Ectodermal cell (in vitro differentiated cells): ENCODE results near the gene THAP8.

Experiments used
- H3K27ac ChIP-seq: 2 replicates; pipeline ENCODE4 v1.7.0; 2013; ENCODE audit warnings: mild to moderate bottlenecking, low read depth, low read length; ENCODE audit not compliant: insufficient read depth, poor library complexity, severe bottlenecking
- H3K27me3 ChIP-seq: 2 replicates; pipeline ENCODE4 v1.7.0; 2013; ENCODE audit warnings: mild to moderate bottlenecking, low read length; ENCODE audit not compliant: insufficient read depth, control insufficient read depth, poor library complexity, severe bottlenecking
- H3K36me3 ChIP-seq: one replicate; pipeline ENCODE4 v1.7.0; 2013; ENCODE audit warnings: low read length; ENCODE audit not compliant: control insufficient read depth, insufficient read depth
- H3K4me1 ChIP-seq: one replicate; pipeline ENCODE4 v1.7.0; 2013; ENCODE audit warnings: low read length; ENCODE audit not compliant: control insufficient read depth, insufficient read depth
- H3K4me3 ChIP-seq: 2 replicates; pipeline ENCODE4 v1.7.0; 2013; ENCODE audit warnings: low read depth, low read length, control low read depth; ENCODE audit not compliant: insufficient read depth
- H3K9me3 ChIP-seq: 2 replicates; pipeline ENCODE4 v1.7.0; 2013; ENCODE audit warnings: mild to moderate bottlenecking, low read length, moderate library complexity; ENCODE audit not compliant: control insufficient read depth
- WGBS, 2 experiments: methylation state at CpG; one replicate each; pipeline ENCODE4 v1.1.7; 2013; ENCODE audit warnings: missing lambda C conversion rate in 2 of 2; 5-methylcytosine and 5-hydroxymethylcytosine counted together

Gene THAP8

DNA sequence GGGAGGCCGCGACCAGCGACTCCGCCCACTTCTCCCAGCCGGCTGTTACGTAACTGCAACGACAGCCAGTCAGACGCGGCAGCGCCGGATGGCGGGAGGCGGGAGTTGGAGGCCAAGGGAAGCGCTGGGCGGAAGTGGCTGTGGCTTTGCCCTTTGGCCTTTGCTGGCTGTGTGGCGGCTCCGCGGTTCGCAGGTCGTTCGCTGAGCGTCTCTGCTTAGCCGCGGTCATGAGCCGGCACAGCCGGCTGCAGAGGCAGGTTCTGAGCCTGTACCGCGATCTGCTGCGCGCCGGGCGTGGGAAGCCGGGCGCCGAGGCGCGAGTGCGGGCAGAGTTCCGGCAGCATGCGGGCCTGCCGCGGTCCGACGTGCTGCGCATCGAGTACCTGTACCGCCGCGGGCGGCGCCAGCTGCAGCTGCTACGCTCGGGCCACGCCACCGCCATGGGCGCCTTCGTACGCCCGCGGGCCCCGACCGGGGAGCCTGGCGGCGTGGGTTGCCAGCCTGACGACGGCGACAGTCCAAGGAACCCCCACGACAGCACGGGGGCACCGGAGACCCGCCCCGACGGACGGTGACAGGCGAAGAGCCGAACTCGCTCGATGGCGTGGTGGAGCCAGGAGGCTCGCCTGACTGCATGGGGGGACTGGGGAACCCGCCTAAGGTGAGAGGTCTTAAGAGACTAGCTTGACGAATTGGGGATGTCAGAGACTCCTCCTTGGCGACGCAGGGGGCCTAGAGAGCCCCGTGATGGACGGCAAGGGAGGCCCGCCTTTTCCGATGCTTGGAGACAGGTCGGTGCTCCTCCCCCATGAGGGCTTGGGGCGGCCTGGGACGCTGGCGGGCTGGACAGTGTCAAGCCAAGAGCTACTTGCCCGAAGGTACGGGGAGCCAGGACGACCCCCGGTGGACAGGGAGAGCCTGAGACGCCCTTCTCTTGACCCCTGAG, 58.8 kb downstream of the THAP8 start, which contains the start of gene SDHAF1:
SDHAF1 (plus strand) TSS at position 141 of the 946 bp plus-strand sequence; CDS start at position 228, 87 bp downstream.
- peaks cover 7% of the 10 kb centered on the region for H3K4me1 ChIP-seq
- no peak within 1 kb of the TSS for H3K27ac ChIP-seq
- WGBS, 2 experiments = 0 to 1% methylated on average over 97 of the region's 97 CpGs
- H3K36me3 ChIP-seq = no peaks in the 10 kb centered on the region
- H3K4me3 ChIP-seq = peak within 1 kb of the TSS; percentile 88
- H3K27me3 ChIP-seq = no peaks in the 10 kb centered on the region
- no peaks in the 10 kb centered on the region for H3K9me3 ChIP-seq

DNA sequence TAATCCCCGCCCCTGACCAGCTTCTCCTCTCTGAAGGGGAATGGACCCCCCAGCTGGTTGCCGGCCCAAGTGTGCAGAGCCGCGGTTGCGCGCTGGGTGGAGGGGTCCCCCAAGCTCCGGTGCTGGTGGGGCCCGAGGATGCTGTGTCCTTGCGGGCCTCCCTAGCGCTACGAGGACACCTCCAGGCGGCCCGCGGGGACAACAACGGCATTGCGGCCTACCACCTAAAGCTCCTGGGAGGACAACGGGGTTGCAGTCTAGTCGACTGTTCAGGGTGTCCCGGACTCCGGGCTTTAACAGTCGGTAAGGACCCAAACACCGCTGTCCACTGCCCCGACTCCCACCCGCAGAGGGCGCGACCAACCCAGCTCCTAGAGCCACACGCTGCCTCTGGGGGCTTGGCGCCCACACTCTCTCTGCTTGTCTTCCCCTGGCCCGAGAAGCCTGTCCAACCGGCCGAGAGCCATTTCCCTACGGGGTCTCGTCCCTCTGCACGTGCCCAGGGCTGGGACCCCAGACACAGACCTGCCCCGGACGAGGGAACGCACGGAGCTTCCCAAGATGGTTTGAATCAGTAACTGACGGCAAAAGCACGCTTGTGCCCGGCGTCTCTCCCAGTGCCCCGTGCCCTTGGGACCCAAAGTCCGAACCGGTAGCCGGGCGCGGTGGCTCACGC, 60.0 kb downstream of the THAP8 start:
- no peaks in the 10 kb centered on the region for H3K27me3 ChIP-seq
- H3K9me3 ChIP-seq = no peaks in the 10 kb centered on the region
- no peak overlapping the region for H3K4me3 ChIP-seq
- H3K36me3 ChIP-seq = no peaks in the 10 kb centered on the region
- H3K27ac ChIP-seq = no peak overlapping the region
- 89 to 90% methylated on average over 49 of the region's 49 CpGs for WGBS, 2 experiments
- peaks cover 7% of the 10 kb centered on the region for H3K4me1 ChIP-seq

DNA sequence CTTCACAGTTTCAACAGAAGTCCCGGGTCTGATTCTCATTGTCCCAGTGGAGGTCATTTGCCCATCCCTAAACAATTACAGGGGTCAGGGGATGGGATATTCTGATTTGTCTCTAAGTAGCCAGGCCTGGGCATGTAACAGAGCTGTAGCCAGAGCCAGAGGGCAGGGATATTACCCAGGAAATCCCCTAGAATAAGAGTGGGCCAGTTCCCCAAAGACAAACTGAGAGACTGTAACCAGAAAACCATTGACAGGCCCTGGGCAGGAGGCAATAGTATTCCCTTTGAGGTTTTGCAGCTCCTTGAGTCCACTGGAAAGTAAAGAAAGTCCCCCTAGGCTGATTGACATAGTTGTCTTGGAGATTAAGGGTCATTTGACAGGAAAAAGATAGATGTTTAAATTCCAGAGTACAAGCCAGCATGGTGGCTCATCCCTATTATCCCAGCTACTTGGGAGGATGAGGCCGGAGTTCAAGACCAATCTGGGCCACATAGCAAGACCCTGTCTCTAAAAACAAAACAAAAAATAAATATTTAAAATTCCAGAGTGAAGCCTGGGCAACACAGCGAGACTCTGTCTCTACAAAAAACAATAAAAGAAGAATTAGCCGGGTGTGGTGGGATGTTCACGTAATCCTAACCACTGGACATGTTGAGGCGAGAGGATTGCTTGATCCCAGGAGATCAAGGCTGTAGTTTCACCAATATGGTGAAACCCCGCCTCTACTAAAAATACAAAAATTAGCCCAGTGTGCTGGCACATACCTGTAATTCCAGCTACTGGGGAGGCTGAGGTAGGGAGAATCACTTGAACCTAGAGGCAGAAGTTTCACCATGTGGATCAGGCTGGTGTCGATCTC, 60.9 kb downstream of the THAP8 start:
- Histone ChIP-seq H3K9me3 (no peaks in the 10 kb centered on the region), H3K4me3 (no peak overlapping the region), H3K4me1 (peaks cover 7% of the 10 kb centered on the region), H3K36me3 (no peaks in the 10 kb centered on the region), H3K27ac (no peak overlapping the region), H3K27me3 (peaks cover 6% of the 10 kb centered on the region)
- 78 to 88% methylated on average over 8 of the region's 8 CpGs for WGBS, 2 experiments

DNA sequence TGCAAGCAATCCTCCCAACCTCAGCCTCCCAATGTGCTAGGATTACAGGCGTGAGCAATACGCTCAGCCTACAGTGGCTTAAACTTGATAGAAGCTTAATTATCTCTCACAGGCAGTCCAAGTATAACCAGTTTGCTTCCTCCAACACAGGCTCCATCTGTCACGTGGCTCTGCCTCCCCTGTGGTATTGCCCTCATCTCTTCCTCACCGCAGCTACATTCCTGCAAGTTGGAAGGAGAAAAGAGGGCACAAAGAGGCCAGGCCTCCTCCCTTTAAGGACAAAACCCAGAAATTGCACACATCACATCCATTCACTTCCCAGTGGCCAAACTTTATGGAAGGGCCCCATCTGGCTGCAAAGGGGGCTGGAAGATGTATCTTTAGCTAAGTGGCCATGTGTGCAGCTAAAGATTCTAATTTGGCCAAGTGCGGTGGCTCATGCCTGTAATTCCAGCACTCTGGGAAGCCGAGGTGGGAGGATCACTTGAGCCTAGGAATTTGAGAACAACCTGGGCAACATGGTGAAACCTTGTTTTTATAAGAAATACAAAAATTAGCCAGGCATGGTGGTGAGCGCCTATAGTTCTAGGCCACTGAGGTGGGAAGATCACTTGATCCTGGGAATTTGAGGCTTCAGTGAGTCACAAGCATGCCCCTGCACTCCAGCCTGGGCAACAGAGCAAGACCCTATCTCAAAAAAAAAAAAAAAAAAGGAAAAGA, 62.2 kb downstream of the THAP8 start:
- H3K4me3 ChIP-seq = no peak overlapping the region
- H3K27ac ChIP-seq = no peak overlapping the region
- H3K27me3 ChIP-seq = peaks cover 19% of the 10 kb centered on the region
- H3K9me3 ChIP-seq = no peaks in the 10 kb centered on the region
- H3K36me3 ChIP-seq = no peaks in the 10 kb centered on the region
- 82 to 87% methylated on average over 7 of the region's 7 CpGs for WGBS, 2 experiments
- H3K4me1 ChIP-seq = peaks cover 8% of the 10 kb centered on the region

DNA sequence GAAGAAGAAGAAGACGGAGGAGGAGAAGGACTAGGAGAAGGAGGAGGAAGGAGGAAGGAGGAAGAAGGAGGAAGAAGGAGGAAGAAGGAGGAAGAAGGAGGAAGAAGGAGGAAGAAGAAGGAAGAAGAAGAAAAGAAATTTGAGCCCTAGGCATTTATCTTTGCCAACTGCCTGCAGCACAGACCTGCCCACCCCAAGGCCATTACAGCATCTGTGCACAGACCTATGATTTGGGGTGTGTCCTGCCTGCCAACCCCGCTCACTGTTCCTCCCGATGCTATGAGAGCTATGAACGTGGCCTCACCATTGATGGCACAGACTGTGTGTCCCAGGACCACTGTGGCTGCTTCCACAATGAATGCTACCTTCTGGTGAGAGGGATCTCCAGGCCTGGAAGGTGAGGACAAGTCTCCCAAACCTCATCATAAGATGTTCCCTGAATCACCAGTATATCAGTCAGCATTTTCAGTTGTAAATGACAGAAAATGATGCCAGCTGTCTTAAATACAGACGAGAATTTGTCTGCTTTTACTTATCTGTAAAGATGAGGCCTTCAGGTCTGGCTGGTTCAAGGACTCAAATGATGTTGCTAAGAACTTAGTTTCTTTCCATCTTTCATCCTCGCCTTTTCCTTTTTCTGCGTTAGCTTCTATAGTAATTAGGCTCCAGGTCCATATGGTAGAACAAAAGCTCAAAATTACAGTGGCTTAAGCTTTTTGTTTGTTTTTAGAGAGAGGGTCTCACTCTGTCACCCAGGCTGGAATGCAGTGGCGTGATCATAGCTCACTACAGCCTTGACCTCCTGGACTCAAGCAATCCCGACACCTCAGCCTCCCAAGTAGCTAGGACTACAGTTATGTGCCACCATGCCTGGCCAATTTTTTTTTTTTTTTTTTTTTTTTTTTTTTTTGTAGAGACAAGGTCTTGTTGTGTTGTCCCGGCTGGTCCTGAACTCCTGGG, 63.0 kb downstream of the THAP8 start:
- H3K36me3 ChIP-seq = no peaks in the 10 kb centered on the region
- H3K27me3 ChIP-seq = peaks cover 26% of the 10 kb centered on the region
- no peak overlapping the region for H3K4me3 ChIP-seq
- WGBS, 2 experiments = 87 to 91% methylated on average over 10 of the region's 10 CpGs
- no peak overlapping the region for H3K27ac ChIP-seq
- H3K4me1 ChIP-seq = peaks cover 12% of the 10 kb centered on the region
- no peaks in the 10 kb centered on the region for H3K9me3 ChIP-seq

DNA sequence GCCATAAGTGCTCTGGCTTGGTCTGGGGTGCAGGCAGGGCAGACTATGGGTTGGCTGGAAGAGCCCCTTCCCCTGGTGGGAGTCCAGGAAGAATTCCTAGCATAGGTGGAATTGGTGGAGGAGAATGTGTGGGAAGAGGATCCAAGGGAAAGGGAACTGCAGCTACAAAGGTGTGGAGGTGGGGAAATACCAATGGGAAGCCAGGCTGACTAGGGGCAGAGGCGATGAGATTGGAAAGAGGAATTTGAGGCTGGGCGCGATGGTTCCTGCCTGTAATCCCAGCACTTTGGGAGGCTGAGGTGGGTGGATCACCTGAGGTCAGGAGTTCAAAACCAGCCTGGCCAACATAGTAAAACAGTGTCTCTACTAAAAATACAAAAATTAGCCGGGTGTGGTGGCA, 63.9 kb downstream of the THAP8 start:
- H3K9me3 ChIP-seq = no peaks in the 10 kb centered on the region
- peaks cover 10% of the 10 kb centered on the region for H3K4me1 ChIP-seq
- H3K36me3 ChIP-seq = no peaks in the 10 kb centered on the region
- peaks cover 35% of the 10 kb centered on the region for H3K27me3 ChIP-seq
- no peak overlapping the region for H3K27ac ChIP-seq
- H3K4me3 ChIP-seq = no peak overlapping the region
- 83 to 96% methylated on average over 4 of the region's 4 CpGs for WGBS, 2 experiments

DNA sequence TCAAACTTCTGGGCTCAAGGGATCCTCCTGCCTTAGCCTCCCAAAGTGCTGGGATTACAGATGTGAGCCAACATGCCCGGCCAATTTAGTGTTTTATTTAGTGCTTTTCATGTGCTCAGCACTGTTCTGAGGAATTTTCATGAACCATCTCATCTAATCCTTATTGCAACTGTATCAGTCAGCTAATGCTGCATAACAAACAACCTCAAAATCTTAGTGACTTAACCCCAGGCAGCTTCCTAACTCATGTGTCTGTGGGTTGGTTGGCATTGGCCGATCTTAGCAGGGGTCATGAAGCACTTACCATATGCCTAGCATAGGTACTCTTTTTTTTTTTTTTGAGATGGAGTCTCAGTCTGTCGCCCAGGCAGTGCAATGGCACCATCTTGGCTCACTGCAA, 65.3 kb downstream of the THAP8 start:
- no peak overlapping the region for H3K4me3 ChIP-seq
- 92 to 95% methylated on average over 3 of the region's 3 CpGs for WGBS, 2 experiments
- H3K36me3 ChIP-seq = no peaks in the 10 kb centered on the region
- H3K4me1 ChIP-seq = peaks cover 10% of the 10 kb centered on the region
- H3K9me3 ChIP-seq = no peaks in the 10 kb centered on the region
- no peak overlapping the region for H3K27ac ChIP-seq
- peaks cover 41% of the 10 kb centered on the region for H3K27me3 ChIP-seq

DNA sequence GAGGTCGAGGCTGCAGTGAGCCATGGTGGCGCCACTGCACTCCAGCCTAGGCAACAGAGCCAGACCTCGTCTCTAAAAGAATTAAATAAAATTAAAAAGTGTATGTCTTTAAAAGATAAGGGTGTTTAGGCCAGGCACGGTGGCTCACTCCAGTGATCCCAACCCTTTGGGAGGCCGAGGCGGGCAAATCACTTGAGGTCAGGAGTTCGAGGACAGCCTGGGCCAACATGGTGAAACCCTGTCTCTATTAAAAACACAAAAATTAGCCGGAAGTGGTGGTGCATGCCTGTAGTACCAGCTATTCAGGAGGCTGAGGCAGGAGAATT, 66.6 kb downstream of the THAP8 start:
- 37 to 42% methylated on average over 8 of the region's 8 CpGs for WGBS, 2 experiments
- Histone ChIP-seq H3K36me3 (no peaks in the 10 kb centered on the region), H3K27me3 (peaks cover 48% of the 10 kb centered on the region), H3K9me3 (no peaks in the 10 kb centered on the region), H3K4me3 (peak overlapping the region; percentile 28), H3K4me1 (peaks cover 10% of the 10 kb centered on the region), H3K27ac (no peak overlapping the region)
